ENCODE data around the gene SPAG9.

Gene SPAG9

DNA sequence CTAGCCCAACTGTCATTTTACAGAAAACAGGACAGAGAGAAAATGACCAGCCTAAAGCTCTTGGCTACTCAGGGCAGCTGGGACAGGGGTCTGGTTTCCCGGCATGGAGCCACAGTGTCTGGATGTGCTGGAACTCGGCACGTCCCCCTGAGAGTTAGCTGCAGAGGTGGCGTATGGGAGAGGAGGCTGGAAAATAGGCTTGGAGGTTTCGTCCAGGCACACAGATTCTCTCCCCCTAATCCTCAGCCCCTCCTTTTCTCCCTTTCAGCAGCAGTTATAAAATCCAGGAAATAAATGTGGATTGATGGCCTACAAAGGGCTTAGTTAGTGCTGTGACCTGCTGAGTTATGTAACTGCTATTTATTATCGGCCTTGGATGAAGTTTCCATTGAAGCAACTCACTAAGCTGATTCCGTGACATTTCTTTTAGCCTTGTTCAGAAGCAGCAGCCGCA is 165.0 kb downstream of the SPAG9 start:
- Histone ChIP-seq H3K36me3 (ENCODE audit: insufficient read depth, low read length) (no peaks in the 10 kb centered on the region), H3K27me3 (ENCODE audit: control insufficient read depth in 1 of 2, insufficient read depth in 2 of 2, low read length in 2 of 2) (no peaks in the 10 kb centered on the region), H3K27ac (ENCODE audit: low read depth, low read length) (peak overlapping the region; percentile 39), H3K9ac (ENCODE audit: low read length) (no peak overlapping the region), H3K4me1 (ENCODE audit: insufficient read depth, low read length) (peaks cover 36% of the 10 kb centered on the region), H3K4me3 (ENCODE audit: low read depth in 1 of 2, low read length in 2 of 2) (no peak overlapping the region), H3K9me3 (ENCODE audit: low read length) (no peaks in the 10 kb centered on the region)

DNA sequence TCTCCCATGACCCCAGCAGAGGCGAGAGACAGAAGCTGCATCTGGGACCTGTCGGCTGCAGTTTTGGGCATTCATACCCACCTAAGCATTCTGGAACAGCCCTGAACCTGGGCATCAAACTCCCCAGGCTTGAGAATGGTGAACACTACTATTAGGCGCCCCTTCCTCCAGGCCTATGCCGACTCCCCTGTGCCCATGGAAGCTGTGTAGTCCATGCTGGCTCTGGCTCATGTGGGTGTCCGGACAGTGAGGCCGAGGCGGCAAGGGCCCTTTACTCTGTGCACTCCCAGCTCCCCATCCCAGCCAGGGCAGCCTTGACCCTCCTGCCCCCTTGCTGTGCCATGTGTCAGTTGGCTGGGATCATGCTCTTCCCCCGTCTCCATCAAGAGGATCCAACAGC is 165.5 kb downstream of the SPAG9 start:
- Histone ChIP-seq H3K4me1 (ENCODE audit: insufficient read depth, low read length) (peaks cover 41% of the 10 kb centered on the region), H3K27me3 (ENCODE audit: control insufficient read depth in 1 of 2, insufficient read depth in 2 of 2, low read length in 2 of 2) (no peaks in the 10 kb centered on the region), H3K9me3 (ENCODE audit: low read length) (no peaks in the 10 kb centered on the region), H3K9ac (ENCODE audit: low read length) (no peak overlapping the region), H3K4me3 (ENCODE audit: low read depth in 1 of 2, low read length in 2 of 2) (no peak overlapping the region), H3K27ac (ENCODE audit: low read depth, low read length) (peak overlapping the region; percentile 39), H3K36me3 (ENCODE audit: insufficient read depth, low read length) (no peaks in the 10 kb centered on the region)

DNA sequence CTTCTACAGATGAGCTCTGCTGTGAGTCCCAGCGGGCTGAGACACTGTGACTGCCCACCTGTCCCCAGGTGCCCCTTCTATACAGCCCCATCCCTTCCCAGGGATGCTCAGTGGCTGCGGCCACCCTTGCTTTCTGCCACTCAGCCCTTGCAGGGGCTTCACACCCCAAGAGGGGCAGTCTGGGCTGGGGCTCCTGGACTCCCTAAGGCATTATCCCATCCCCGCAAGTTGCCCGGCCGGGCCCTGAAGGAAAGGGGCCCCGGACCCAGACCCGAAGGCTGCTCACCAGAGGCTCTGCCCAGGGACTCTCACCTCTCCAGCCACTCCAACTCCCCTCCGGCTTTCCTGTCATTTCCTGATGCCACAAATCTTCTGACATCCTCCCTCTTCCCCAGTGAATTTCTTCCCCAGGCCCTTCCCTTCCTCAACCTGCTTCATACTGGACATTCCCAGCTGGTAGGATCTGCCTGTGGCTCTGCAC is 166.0 kb downstream of the SPAG9 start:
- peak overlapping the region; percentile 39 for H3K27ac ChIP-seq (ENCODE audit: low read depth, low read length)
- H3K27me3 ChIP-seq (ENCODE audit: control insufficient read depth in 1 of 2, insufficient read depth in 2 of 2, low read length in 2 of 2), result no peaks in the 10 kb centered on the region
- H3K4me3 ChIP-seq (ENCODE audit: low read depth in 1 of 2, low read length in 2 of 2), result no peak overlapping the region
- no peaks in the 10 kb centered on the region for H3K36me3 ChIP-seq (ENCODE audit: insufficient read depth, low read length)
- H3K9ac ChIP-seq (ENCODE audit: low read length), result no peak overlapping the region
- H3K9me3 ChIP-seq (ENCODE audit: low read length), result no peaks in the 10 kb centered on the region
- H3K4me1 ChIP-seq (ENCODE audit: insufficient read depth, low read length), result peaks cover 46% of the 10 kb centered on the region

DNA sequence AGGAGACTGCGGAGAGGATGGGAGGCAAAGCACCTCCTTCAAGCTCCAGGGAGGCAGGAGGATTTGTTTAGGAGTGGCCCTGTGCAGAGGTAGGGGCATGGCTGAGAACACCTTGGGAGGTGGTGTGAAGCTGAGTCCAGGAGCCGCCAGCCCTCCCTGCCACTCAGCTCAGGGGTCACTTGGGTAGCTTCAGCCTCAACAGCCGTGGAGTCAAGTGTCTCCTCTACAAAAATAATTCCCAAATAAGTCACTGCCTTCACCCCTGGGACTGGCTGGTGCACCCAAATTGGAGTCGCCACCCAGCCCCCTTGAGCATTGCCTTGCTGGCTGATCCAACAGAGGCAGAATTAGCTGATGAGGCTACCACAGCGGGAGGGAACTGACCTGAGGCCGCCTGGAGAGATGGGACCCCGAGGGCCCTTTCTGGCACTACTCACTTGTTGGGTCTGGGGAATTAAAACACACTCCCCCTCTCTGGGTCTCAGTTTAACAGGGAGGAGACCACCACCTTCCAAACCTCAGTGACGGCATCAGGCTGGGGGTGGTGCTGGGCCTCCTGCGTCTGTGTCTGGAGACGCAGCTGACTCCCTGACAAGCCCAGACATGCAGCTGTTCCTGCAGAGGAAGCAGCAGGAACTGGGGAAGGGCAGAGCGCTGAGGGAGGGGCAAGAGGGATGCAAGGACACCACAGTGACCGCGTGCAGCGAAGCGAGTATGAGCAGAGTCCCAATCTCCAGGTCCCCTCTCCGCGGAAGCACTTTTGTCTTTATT is 166.7 kb downstream of the SPAG9 start:
- Histone ChIP-seq H3K4me1 (ENCODE audit: insufficient read depth, low read length) (peaks cover 53% of the 10 kb centered on the region), H3K9ac (ENCODE audit: low read length) (no peak overlapping the region), H3K36me3 (ENCODE audit: insufficient read depth, low read length) (no peaks in the 10 kb centered on the region), H3K27me3 (ENCODE audit: control insufficient read depth in 1 of 2, insufficient read depth in 2 of 2, low read length in 2 of 2) (no peaks in the 10 kb centered on the region), H3K9me3 (ENCODE audit: low read length) (no peaks in the 10 kb centered on the region), H3K4me3 (ENCODE audit: low read depth in 1 of 2, low read length in 2 of 2) (no peak overlapping the region), H3K27ac (ENCODE audit: low read depth, low read length) (peak overlapping the region; percentile 39)

DNA sequence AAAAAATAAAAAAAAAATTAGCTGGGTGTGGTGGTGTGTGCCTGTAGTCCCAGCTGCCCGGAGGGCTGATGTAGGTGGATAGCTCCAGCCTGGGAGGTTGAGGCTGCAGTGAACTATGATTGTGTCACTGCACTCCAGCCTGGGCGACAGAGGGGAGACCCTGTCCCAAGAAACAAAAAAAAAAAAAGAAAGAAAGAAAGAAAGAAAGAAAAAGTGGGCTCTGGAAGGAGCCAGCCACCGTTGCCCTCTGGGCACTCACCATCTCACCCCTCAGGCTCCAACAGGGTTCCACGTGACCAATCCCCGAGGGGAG is 167.2 kb downstream of the SPAG9 start:
- Histone ChIP-seq H3K9me3 (ENCODE audit: low read length) (no peaks in the 10 kb centered on the region), H3K9ac (ENCODE audit: low read length) (no peak overlapping the region), H3K36me3 (ENCODE audit: insufficient read depth, low read length) (no peaks in the 10 kb centered on the region), H3K27me3 (ENCODE audit: control insufficient read depth in 1 of 2, insufficient read depth in 2 of 2, low read length in 2 of 2) (no peaks in the 10 kb centered on the region), H3K27ac (ENCODE audit: low read depth, low read length) (peak overlapping the region; percentile 39), H3K4me3 (ENCODE audit: low read depth in 1 of 2, low read length in 2 of 2) (no peak overlapping the region), H3K4me1 (ENCODE audit: insufficient read depth, low read length) (peaks cover 58% of the 10 kb centered on the region)

DNA sequence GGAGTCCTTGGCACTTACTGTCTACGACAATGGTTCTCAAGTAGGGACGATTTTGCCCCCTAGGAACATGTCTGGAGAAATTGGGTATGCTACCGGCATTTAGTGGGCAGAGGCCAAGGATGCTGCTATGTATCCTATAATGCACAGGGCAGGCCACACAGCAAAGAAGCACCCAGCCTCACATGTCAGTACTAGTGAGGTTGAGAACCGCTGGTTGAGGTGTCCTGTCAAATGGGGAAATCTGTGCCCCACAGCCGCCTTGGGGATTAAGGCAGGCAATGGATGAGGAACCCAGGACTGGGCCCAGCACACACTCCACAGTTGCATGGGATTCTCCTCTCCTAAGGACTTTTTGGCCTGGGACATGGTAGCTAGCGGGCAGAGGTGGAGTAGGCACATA is 167.8 kb downstream of the SPAG9 start:
- Histone ChIP-seq H3K9me3 (ENCODE audit: low read length) (no peaks in the 10 kb centered on the region), H3K36me3 (ENCODE audit: insufficient read depth, low read length) (no peaks in the 10 kb centered on the region), H3K27ac (ENCODE audit: low read depth, low read length) (no peak overlapping the region), H3K4me1 (ENCODE audit: insufficient read depth, low read length) (peaks cover 64% of the 10 kb centered on the region), H3K9ac (ENCODE audit: low read length) (no peak overlapping the region), H3K4me3 (ENCODE audit: low read depth in 1 of 2, low read length in 2 of 2) (no peak overlapping the region), H3K27me3 (ENCODE audit: control insufficient read depth in 1 of 2, insufficient read depth in 2 of 2, low read length in 2 of 2) (no peaks in the 10 kb centered on the region)

DNA sequence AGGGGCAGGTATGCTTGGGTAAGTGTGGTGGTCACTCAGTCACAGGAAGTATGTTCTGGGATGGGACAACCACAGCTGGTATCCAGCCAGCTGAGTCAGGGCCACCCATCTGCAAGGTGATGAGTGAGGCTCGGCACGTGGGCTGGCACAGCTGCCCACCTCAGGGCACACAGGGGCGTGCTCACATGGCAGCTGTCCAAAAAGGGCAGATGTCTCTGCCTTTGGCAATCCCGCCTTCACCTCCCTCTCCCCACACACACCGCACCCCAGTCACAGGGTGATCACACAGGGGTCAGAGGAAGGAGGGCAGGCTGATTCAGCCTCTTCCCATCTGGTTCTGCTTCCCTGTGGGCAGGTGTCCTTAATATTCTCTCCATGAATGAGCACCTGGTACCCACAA is 168.7 kb downstream of the SPAG9 start:
- Histone ChIP-seq H3K9me3 (ENCODE audit: low read length) (no peaks in the 10 kb centered on the region), H3K36me3 (ENCODE audit: insufficient read depth, low read length) (no peaks in the 10 kb centered on the region), H3K27me3 (ENCODE audit: control insufficient read depth in 1 of 2, insufficient read depth in 2 of 2, low read length in 2 of 2) (no peaks in the 10 kb centered on the region), H3K4me1 (ENCODE audit: insufficient read depth, low read length) (peaks cover 70% of the 10 kb centered on the region), H3K9ac (ENCODE audit: low read length) (no peak overlapping the region), H3K4me3 (ENCODE audit: low read depth in 1 of 2, low read length in 2 of 2) (no peak overlapping the region), H3K27ac (ENCODE audit: low read depth, low read length) (no peak overlapping the region)

DNA sequence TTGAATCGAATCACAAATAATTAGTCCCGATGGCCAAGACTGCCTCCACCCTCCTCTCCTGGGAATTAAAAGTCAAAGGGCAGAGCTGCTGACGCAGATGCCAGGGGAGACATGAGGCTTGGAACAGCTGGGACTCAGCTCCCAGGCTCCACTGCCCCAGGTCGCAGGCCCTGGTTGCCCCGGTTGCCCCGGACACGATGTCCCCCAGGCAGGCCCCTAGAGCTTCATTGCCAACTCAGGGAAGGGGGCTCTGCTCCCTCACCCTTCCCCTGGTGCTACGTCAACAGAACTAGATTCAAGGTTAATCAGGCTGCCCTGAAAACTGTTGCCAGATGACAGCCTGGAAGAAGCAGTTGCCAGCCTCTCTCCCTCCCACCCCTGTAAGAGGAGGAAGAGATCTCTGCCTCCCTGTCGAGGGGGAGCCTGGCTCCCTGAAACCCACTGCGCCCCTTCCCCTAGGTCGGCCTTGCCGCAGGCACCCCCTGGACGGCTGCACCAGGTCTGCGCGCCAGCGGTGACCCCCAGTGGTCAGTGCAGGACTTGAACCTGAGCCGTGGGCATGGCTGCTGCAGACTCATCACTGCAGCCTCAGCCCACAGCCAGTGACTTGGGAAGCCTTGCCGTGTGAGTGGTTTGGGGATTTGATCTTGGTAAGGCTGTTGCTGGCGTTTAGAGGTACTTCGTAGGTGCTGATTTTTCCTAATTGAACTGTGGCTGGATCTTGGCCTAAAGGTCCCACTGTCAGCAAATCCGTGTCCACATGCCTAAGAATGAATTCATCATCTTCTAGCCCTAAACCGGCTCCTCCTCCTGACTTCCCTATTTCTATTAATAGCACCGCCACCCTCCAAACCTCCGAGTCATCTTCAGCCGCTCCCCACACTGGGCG is 170.4 kb downstream of the SPAG9 start:
- Histone ChIP-seq H3K27ac (ENCODE audit: low read depth, low read length) (peak overlapping the region; percentile 80), H3K4me1 (ENCODE audit: insufficient read depth, low read length) (peaks cover 54% of the 10 kb centered on the region), H3K36me3 (ENCODE audit: insufficient read depth, low read length) (no peaks in the 10 kb centered on the region), H3K9ac (ENCODE audit: low read length) (peak overlapping the region; percentile 5), H3K4me3 (ENCODE audit: low read depth in 1 of 2, low read length in 2 of 2) (peak overlapping the region in 1 of 2 donors; percentile 46), H3K27me3 (ENCODE audit: control insufficient read depth in 1 of 2, insufficient read depth in 2 of 2, low read length in 2 of 2) (no peaks in the 10 kb centered on the region), H3K9me3 (ENCODE audit: low read length) (no peaks in the 10 kb centered on the region)

DNA sequence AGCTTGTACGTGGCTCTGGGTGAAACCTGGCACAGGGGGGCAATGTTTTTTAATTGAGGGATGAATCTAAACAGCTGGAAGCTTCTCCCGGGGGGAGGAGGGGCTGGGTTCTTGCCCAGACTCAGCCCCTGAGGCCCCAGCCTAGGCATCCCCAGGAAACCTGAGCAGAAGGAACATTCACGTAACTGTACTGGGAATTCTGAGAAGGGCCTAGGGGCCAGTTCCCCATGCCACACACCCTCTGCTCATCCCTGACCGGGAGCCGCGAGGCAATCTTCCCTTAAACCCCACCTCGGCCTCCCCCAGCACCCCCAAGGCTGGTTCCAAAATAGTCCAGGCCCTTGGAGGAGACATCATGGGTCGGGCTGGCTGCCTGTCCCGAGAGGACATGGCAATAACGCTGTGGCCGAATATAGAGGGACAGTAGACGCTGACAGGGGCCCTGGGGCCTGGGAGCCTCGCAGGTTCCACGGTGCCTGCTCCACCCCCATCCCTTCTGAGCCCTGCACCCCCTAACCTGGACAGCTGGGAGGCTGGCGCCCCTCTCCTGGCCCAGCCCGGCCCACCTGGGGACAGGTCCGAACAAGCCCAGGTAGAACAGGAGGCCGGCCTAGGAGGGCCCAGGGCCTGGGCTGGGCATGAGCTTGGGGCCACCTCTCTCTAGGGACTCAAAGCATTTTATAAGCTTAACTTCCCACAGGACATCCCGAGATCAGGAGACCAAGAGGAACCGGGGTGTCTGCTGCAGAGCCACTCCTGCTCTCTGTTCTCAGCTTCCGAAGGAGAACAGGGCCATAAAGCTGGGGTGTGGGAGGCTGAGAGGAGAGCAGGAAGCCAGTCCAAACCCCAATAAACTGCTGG is 171.3 kb downstream of the SPAG9 start:
- H3K9me3 ChIP-seq (ENCODE audit: low read length), result no peaks in the 10 kb centered on the region
- peak overlapping the region in 1 of 2 donors; percentile 46 for H3K4me3 ChIP-seq (ENCODE audit: low read depth in 1 of 2, low read length in 2 of 2)
- peaks cover 45% of the 10 kb centered on the region for H3K4me1 ChIP-seq (ENCODE audit: insufficient read depth, low read length)
- no peaks in the 10 kb centered on the region for H3K27me3 ChIP-seq (ENCODE audit: control insufficient read depth in 1 of 2, insufficient read depth in 2 of 2, low read length in 2 of 2)
- peak overlapping the region; percentile 80 for H3K27ac ChIP-seq (ENCODE audit: low read depth, low read length)
- H3K36me3 ChIP-seq (ENCODE audit: insufficient read depth, low read length), result no peaks in the 10 kb centered on the region
- H3K9ac ChIP-seq (ENCODE audit: low read length), result peak overlapping the region; percentile 5

DNA sequence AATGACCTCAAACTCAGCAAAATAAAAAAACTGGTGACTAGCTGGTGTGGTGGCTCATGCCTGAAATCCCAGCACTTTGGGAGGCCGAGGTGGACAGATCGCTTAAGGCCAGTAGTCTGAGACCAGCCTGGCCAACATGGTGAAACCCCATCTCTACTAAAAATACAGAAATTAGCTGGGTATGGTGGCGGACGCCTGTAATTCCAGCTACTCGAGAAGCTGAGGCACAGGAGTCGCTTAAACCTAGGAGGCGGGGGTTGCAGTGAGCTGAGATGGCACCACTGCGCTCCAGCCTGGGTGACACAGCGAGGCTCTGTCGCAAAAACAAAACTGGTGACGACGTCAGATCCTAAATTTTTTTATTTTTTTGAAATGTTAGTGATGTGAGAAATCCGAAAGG is 172.0 kb downstream of the SPAG9 start:
- H3K36me3 ChIP-seq (ENCODE audit: insufficient read depth, low read length), result no peaks in the 10 kb centered on the region
- no peak overlapping the region for H3K4me3 ChIP-seq (ENCODE audit: low read depth in 1 of 2, low read length in 2 of 2)
- peak overlapping the region; percentile 80 for H3K27ac ChIP-seq (ENCODE audit: low read depth, low read length)
- H3K27me3 ChIP-seq (ENCODE audit: control insufficient read depth in 1 of 2, insufficient read depth in 2 of 2, low read length in 2 of 2), result no peaks in the 10 kb centered on the region
- H3K9ac ChIP-seq (ENCODE audit: low read length), result no peak overlapping the region
- no peaks in the 10 kb centered on the region for H3K9me3 ChIP-seq (ENCODE audit: low read length)
- H3K4me1 ChIP-seq (ENCODE audit: insufficient read depth, low read length), result peaks cover 44% of the 10 kb centered on the region
